GM12892 (cell line): ENCODE data around the gene SORCS2.

Experiments used
- POLR2A ChIP-seq: IDR thresholded peaks from 2 replicates; pipeline ENCODE4 v1.6.1; 2011; ENCODE audit warnings: low read depth, low read length, control low read depth
- POLR2AphosphoS5 ChIP-seq: IDR thresholded peaks from 2 replicates; pipeline ENCODE4 v1.6.1; 2011; ENCODE audit warnings: low read depth, low read length, control low read depth

DNA sequence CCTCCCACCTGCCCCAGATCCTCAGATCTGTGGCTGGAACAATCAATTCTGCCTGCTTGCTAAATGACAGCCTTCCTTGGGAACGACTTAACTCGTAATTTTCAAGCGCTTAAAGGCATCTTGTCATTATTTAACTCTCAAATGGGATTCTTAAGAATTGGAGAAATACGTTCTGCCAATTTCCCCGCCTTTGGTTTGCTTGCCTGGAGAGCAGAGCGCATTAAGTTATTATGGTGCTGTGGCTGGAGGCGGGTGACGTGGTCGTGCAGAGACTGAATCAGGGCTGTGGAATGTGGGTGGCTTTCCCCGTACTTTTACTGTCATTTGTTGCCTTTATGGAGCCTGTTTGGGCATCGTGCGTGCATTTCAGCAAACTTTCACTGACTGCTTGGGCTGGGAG, 321.3 kb downstream of the SORCS2 start:
- no peak for TF ChIP-seq POLR2AphosphoS5
- no peak for TF ChIP-seq POLR2A
